ENCODE data around the gene UBE2D2.

DNA sequence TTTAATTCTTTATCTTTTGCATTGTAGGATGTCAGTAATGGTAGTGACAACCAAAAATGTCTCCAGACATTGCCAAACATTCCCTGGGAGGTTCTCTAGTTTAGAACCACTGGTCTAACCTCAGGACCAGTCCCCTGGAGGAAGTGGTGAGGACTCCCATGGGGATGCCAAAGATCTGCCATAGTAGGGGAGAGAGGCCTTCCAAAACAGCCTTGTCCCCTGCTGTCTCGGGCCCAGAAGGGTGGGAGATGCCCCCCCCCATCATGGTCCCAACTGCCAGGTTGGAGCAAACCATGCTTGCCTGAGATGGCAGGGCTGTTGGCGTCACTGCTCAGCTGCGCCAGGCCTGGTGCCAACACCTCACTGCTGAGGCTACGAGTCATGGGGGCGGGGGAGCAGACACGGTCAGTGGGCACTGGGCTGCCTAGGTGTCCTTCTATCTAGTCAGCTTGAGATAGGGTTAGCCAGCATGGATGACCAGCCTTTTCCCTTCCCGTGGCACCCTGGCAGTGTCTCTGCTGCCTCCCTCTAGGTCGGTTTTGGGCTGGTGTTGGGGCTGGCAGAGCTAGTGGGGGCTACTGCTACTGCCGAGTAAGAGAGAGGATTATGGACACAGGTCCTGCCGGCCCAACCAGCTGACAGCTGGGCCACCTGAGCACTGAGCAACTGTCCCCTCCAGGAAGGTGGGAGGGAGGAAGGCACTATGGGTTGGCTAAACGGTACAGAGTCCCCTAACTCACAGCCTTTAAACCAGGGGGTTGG lies 78.7 kb downstream of the UBE2D2 start:
- no peak for TF ChIP-seq CTCF (IDR thresholded peaks at IDR 0.05 in 2 of 3, conservative IDR thresholded peaks at IDR 0.05 in 1 of 3; ENCODE audit: control insufficient read depth in 2 of 3, extremely low read depth in 1 of 3, insufficient read depth in 1 of 3, low read depth in 3 of 3, low read length in 3 of 3)
- TF ChIP-seq, protein P1, sequence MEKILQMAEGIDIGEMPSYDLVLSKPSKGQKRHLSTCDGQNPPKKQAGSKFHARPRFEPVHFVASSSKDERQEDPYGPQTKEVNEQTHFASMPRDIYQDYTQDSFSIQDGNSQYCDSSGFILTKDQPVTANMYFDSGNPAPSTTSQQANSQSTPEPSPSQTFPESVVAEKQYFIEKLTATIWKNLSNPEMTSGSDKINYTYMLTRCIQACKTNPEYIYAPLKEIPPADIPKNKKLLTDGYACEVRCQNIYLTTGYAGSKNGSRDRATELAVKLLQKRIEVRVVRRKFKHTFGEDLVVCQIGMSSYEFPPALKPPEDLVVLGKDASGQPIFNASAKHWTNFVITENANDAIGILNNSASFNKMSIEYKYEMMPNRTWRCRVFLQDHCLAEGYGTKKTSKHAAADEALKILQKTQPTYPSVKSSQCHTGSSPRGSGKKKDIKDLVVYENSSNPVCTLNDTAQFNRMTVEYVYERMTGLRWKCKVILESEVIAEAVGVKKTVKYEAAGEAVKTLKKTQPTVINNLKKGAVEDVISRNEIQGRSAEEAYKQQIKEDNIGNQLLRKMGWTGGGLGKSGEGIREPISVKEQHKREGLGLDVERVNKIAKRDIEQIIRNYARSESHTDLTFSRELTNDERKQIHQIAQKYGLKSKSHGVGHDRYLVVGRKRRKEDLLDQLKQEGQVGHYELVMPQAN (conservative IDR thresholded peaks at IDR 0.05), result no peak
- TF ChIP-seq, protein P2, sequence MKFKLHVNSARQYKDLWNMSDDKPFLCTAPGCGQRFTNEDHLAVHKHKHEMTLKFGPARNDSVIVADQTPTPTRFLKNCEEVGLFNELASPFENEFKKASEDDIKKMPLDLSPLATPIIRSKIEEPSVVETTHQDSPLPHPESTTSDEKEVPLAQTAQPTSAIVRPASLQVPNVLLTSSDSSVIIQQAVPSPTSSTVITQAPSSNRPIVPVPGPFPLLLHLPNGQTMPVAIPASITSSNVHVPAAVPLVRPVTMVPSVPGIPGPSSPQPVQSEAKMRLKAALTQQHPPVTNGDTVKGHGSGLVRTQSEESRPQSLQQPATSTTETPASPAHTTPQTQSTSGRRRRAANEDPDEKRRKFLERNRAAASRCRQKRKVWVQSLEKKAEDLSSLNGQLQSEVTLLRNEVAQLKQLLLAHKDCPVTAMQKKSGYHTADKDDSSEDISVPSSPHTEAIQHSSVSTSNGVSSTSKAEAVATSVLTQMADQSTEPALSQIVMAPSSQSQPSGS (IDR thresholded peaks at IDR 0.05; ENCODE audit: low read length), result no peak
- TF ChIP-seq, protein P3, sequence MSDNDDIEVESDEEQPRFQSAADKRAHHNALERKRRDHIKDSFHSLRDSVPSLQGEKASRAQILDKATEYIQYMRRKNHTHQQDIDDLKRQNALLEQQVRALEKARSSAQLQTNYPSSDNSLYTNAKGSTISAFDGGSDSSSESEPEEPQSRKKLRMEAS (IDR thresholded peaks at IDR 0.05; ENCODE audit: low read depth, low read length), result no peak
- TF ChIP-seq STAT3 (IDR thresholded peaks at IDR 0.05; ENCODE audit: low read depth, low read length), result no peak
- TF ChIP-seq RCOR1 (conservative IDR thresholded peaks at IDR 0.05; ENCODE audit: low read depth, low read length), result no peak
- TF ChIP-seq E2F4 (IDR thresholded peaks at IDR 0.05; ENCODE audit: low read depth, low read length), result no peak
- TF ChIP-seq NR2C2 (IDR thresholded peaks at IDR 0.05; ENCODE audit: borderline replicate concordance, control insufficient read depth, insufficient read length, low read depth), result no peak
